HCT116 (cell line): ENCODE results near the gene TMIE. TPM values are rescaled to one million over a fixed set of nuclear protein-coding genes. Genes with fewer than 3 reads are reported as not detected.

Source experiments
- ATAC-seq: fragments of 200-7000 bp; cut with Tn5 transposase; 2 replicates; pipeline ENCODE4 v1.9.1; 2020; ENCODE audit warnings: mild to moderate bottlenecking, moderate library complexity
- BruUV-seq: library from RNA; stranded (reverse); fragments of 400-500 nt; replicated peaks from 2 replicates; lab custom pipeline; 2021; lab: Mats Ljungman, UMichigan
- CTCF ChIA-PET: fragments of 300-600 bp; sonication (Branson Sonifier 250); formaldehyde crosslinking; loops from one replicate; lab custom pipeline; 2021; ENCODE audit warnings: antibody characterized with exemption; lab: Charles Lee
- POLR2A ChIA-PET: fragments of 300-600, 350-600 bp; sonication (Branson Sonifier 250); formaldehyde crosslinking; loops from one replicate; lab custom pipeline; 2021; ENCODE audit warnings: antibody characterized with exemption; lab: Charles Lee
- RAD21 ChIA-PET, 2 experiments: fragments of 300-600 bp; sonication (Branson Sonifier 250); formaldehyde crosslinking; loops; one replicate each; lab custom pipeline; 2023; ENCODE audit warnings: low total read pairs in 2 of 2; ENCODE audit not compliant: uncharacterized antibody in 2 of 2, unreplicated experiment in 2 of 2, low non-redundant PET in 1 of 2; lab: Charles Lee
- DNase-seq: peaks from one replicate; pipeline ENCODE4 v3.0.0-alpha.2; 2010; ENCODE audit warnings: low read depth, low spot score
- H2AFZ ChIP-seq: fragments of 200-600 bp; shearing (Covaris generic), sonication (generic); 2 replicates; pipeline ENCODE4 v1.6.1; 2017; ENCODE audit warnings: low read depth, mixed run types, mixed read lengths, antibody characterized with exemption, low read length; ENCODE audit not compliant: poor library complexity, severe bottlenecking
- H3K27ac ChIP-seq: 2 replicates; pipeline ENCODE4 v1.5.1; 2012; ENCODE audit warnings: low read depth, low read length
- H3K27me3 ChIP-seq: fragments of 200-600 bp; sonication (generic); 2 replicates; pipeline ENCODE4 v1.6.1; 2016; ENCODE audit warnings: mixed run types, low read length, mixed read lengths; ENCODE audit not compliant: insufficient read depth
- H3K36me3 ChIP-seq, 2 experiments: fragments of 200-500 bp in 1 of 2; fragments of 200-600 bp in 1 of 2; sonication (Bioruptor generic) in 1 of 2; sonication (generic) in 1 of 2; 2 replicates each; pipeline versions ENCODE4 v1.5.1 to v1.6.1; 2014 to 2016; ENCODE audit warnings: low read length in 2 of 2, inconsistent platforms in 1 of 2, mixed read lengths in 1 of 2, mixed run types in 1 of 2; ENCODE audit not compliant: insufficient read depth in 2 of 2, control insufficient read depth in 1 of 2
- H3K4me1 ChIP-seq, 2 experiments: fragments of 200-600 bp in 1 of 2; sonication (generic) in 1 of 2; 2 replicates each; pipeline versions ENCODE4 v1.5.1 to v1.6.1; 2012 to 2017; ENCODE audit warnings: low read length in 2 of 2, inconsistent platforms in 1 of 2, mild to moderate bottlenecking in 1 of 2, mixed read lengths in 1 of 2, mixed run types in 1 of 2, moderate library complexity in 1 of 2; ENCODE audit not compliant: insufficient read depth in 2 of 2, control insufficient read depth in 1 of 2
- H3K4me2 ChIP-seq: fragments of 200-600 bp; sonication (generic); 2 replicates; pipeline ENCODE4 v1.6.1; 2017; ENCODE audit warnings: mixed run types, low read length, mixed read lengths
- H3K4me3 ChIP-seq, 2 experiments: fragments of 200-600 bp in 1 of 2; sonication (generic) in 1 of 2; replicated peaks in 1 of 2; 2 replicates each; pipeline ENCODE4 v1.5.1; 2011 to 2016; ENCODE audit warnings: low read length in 2 of 2, control low read depth in 1 of 2, low read depth in 1 of 2, mild to moderate bottlenecking in 1 of 2, mixed read lengths in 1 of 2, mixed run types in 1 of 2
- H3K79me2 ChIP-seq: fragments of 200-600 bp; sonication (generic); 2 replicates; pipeline ENCODE4 v1.6.1; 2017; ENCODE audit warnings: mild to moderate bottlenecking, mixed run types, low read length, moderate library complexity, mixed read lengths; ENCODE audit not compliant: insufficient read depth
- H3K9ac ChIP-seq: fragments of 200-600 bp; sonication (generic); 2 replicates; pipeline ENCODE4 v1.6.1; 2016; ENCODE audit warnings: low read length, mixed read lengths
- H3K9me2 ChIP-seq: fragments of 200-600 bp; sonication (generic), shearing (Covaris generic); 2 replicates; pipeline ENCODE4 v1.6.1; 2017; ENCODE audit warnings: mixed run types, mild to moderate bottlenecking, moderate library complexity; ENCODE audit not compliant: insufficient read depth
- H3K9me3 ChIP-seq, 2 experiments: fragments of 200-500 bp in 1 of 2; fragments of 200-600 bp in 1 of 2; sonication (Bioruptor generic) in 1 of 2; sonication (generic) in 1 of 2; 2 replicates each; pipeline ENCODE4 v1.6.1; 2014 to 2017; ENCODE audit warnings: low read length in 2 of 2, mixed read lengths in 2 of 2, inconsistent platforms in 1 of 2, low read depth in 1 of 2, mild to moderate bottlenecking in 1 of 2, mixed run types in 1 of 2, moderate library complexity in 1 of 2; ENCODE audit not compliant: control insufficient read depth in 1 of 2, insufficient read depth in 1 of 2
- H4K20me1 ChIP-seq: fragments of 200-600 bp; sonication (generic), shearing (Covaris generic); 2 replicates; pipeline ENCODE4 v1.6.1; 2017; ENCODE audit warnings: mixed run types, mild to moderate bottlenecking, moderate library complexity; ENCODE audit not compliant: insufficient read depth
- CEBPB ChIP-seq: IDR thresholded peaks from 2 replicates; pipeline ENCODE4 v1.6.1; 2012; ENCODE audit warnings: low read depth
- CTCF ChIP-seq, 3 experiments: fragments of 200-600 bp in 1 of 3; sonication (generic) in 1 of 3; IDR thresholded peaks in 2 of 3; conservative IDR thresholded peaks in 1 of 3; 2 replicates each; pipeline ENCODE4 v1.5.1; 2012 to 2017; ENCODE audit warnings: low read depth in 2 of 3, low read length in 2 of 3, antibody characterized with exemption in 1 of 3, borderline replicate concordance in 1 of 3, control low read depth in 1 of 3, mild to moderate bottlenecking in 1 of 3, mixed read lengths in 1 of 3, mixed run types in 1 of 3, moderate library complexity in 1 of 3; ENCODE audit not compliant: insufficient read depth in 1 of 3
- EZH2 ChIP-seq: fragments of 200-600 bp; sonication (generic); IDR thresholded peaks from 2 replicates; pipeline ENCODE4 v1.6.1; 2017; ENCODE audit warnings: antibody characterized with exemption, mixed run types
- MAX ChIP-seq: IDR thresholded peaks from 2 replicates; pipeline ENCODE4 v1.6.1; 2012
- RAD21 ChIP-seq: IDR thresholded peaks from 2 replicates; pipeline ENCODE4 v1.6.1; 2012; ENCODE audit warnings: low read depth, mild to moderate bottlenecking
- SRF ChIP-seq: IDR thresholded peaks from 2 replicates; pipeline ENCODE4 v1.6.1; 2012; ENCODE audit warnings: low read depth
- YY1 ChIP-seq: IDR thresholded peaks from 2 replicates; pipeline ENCODE4 v1.6.1; 2011; ENCODE audit warnings: low read length, low read depth, moderate library complexity, mild to moderate bottlenecking; ENCODE audit not compliant: insufficient replicate concordance; ENCODE audit errors: extremely low read depth
- ZNF274 ChIP-seq: fragments of 200-500 bp; sonication (Bioruptor generic); IDR thresholded peaks from 2 replicates; pipeline ENCODE4 v1.6.1; 2014; ENCODE audit warnings: mild to moderate bottlenecking, low read depth, low read length, inconsistent platforms
- intact Hi-C: fragments of 100-400 bp; cut with micrococcal nuclease; formaldehyde crosslinking; loops from 2 replicates; pipeline ENCODE4 v1.10.0; 2022
- total RNA-seq: library from RNA; stranded (reverse); gene quantifications from one replicate; pipeline ENCODE4 v1.2.1, GENCODE V29; 2021; ENCODE audit not compliant: unreplicated experiment

The TMIE gene
- total RNA-seq, 1 experiment from 2014 or later: 0.74 TPM

GRCh38 chr3:46660003-46660402 lies 41.2 kb upstream of the TMIE start:
- DNase-seq (no peak), ATAC-seq (no peak)
- CTCF ChIA-PET: interaction anchor here (1.2 to 3.5 kb wide), 5 partner anchors 30 to 210 kb away, joined by 3 to 13 read pairs (median 4); no protein-coding TSS in a partner anchor
- TF ChIP-seq ZNF274: no peak
- TF ChIP-seq YY1: no peak
- no peak for TF ChIP-seq SRF
- TF ChIP-seq MAX: no peak
- TF ChIP-seq CEBPB: no peak
- peaks cover 5 to 21% of the 10 kb centered on the region in 2 experiments for H3K4me1 ChIP-seq
- BruUV-seq: no TSS peak
- intact Hi-C loops: no loop called here
- RAD21 ChIA-PET: interaction anchor here in 1 of 2 experiments (1.2 kb wide), 1 partner anchor 171 kb away, joined by 3 read pairs; no protein-coding TSS in a partner anchor
- no peaks in the 10 kb centered on the region for H3K9me3 ChIP-seq
- H3K79me2 ChIP-seq: no peaks in the 10 kb centered on the region
- no peaks in the 10 kb centered on the region for H3K27me3 ChIP-seq
- no peak overlapping the region for H3K9ac ChIP-seq
- no peaks in the 10 kb centered on the region for H4K20me1 ChIP-seq
- H3K4me2 ChIP-seq: no peak overlapping the region
- H3K9me2 ChIP-seq: no peaks in the 10 kb centered on the region
- no peak overlapping the region for H3K4me3 ChIP-seq
- POLR2A ChIA-PET: no interaction called here
- no peaks in the 10 kb centered on the region for H3K36me3 ChIP-seq
- no peak overlapping the region for H2AFZ ChIP-seq
- H3K27ac ChIP-seq: no peak overlapping the region

- H3K9me2 ChIP-seq: no peaks in the 10 kb centered on the region
- no TSS peak for BruUV-seq
- CTCF ChIA-PET: interaction anchor here (1.0 to 3.5 kb wide), 6 partner anchors 31 to 211 kb away, joined by 3 to 13 read pairs (median 4); no protein-coding TSS in a partner anchor
Measured at GRCh38 chr3:46660543-46661523, 40.4 kb upstream of the TMIE start.

More at GRCh38 chr3:46660543-46661523, 40.4 kb upstream of the TMIE start:
- H3K4me2 ChIP-seq: 0 out of 2 replicates have a peak overlapping the region, but pooled peaks have one; percentile 5
- ATAC-seq: peak; percentile 30; the same call in 1 of the 2 replicates
- ChIA-PET POLR2A (no interaction called here), RAD21 (interaction anchor here in 1 of 2 experiments (1.2 kb wide), 1 partner anchor 172 kb away, joined by 3 read pairs; no protein-coding TSS in a partner anchor)
- DNase-seq: no peak
- peak in 1 of 3 experiments; percentile 19; a peak in 1 of 6 replicates for TF ChIP-seq CTCF (IDR thresholded peaks at IDR 0.05 in 2 of 3, conservative IDR thresholded peaks at IDR 0.05 in 1 of 3; ENCODE audit: borderline replicate concordance in 1 of 3, insufficient read depth in 1 of 3, low read depth in 2 of 3, low read length in 2 of 3)
- TF ChIP-seq EZH2: no peak
- peak; percentile 28; the same call in 1 of the 2 replicates for TF ChIP-seq RAD21
- H3K4me3 ChIP-seq: no peak overlapping the region
- H3K9me3 ChIP-seq: no peaks in the 10 kb centered on the region
- H3K9ac ChIP-seq: no peak overlapping the region
- H3K4me1 ChIP-seq: peaks cover 5 to 21% of the 10 kb centered on the region in 2 experiments
- H4K20me1 ChIP-seq: no peaks in the 10 kb centered on the region
- no peak overlapping the region for H2AFZ ChIP-seq
- no peaks in the 10 kb centered on the region for H3K27me3 ChIP-seq
- H3K79me2 ChIP-seq: no peaks in the 10 kb centered on the region
- no peaks in the 10 kb centered on the region for H3K36me3 ChIP-seq
- H3K27ac ChIP-seq: no peak overlapping the region
- intact Hi-C loops: no loop called here
